SK-N-SH (cell line): ENCODE data around the gene RWDD3. TPM values are rescaled to one million over a fixed set of nuclear protein-coding genes. Genes with fewer than 3 reads are reported as not detected.

Source experiments
- CTCF ChIA-PET: fragments of 300-600, 350-600 bp; formaldehyde crosslinking; extraction: SDS; loops from one replicate; lab custom pipeline; 2021; lab: Yijun Ruan, JAX
- POLR2A ChIA-PET: fragments of 350-600 bp; sonication (Branson Sonifier 250); formaldehyde crosslinking; extraction: SDS; loops from one replicate; lab custom pipeline; 2020; ENCODE audit warnings: antibody characterized with exemption, inconsistent platforms; lab: Yijun Ruan, JAX
- DNase-seq: peaks from one replicate; pipeline ENCODE4 v3.0.0; 2012
- H2AFZ ChIP-seq: fragments of 200-600 bp; sonication (generic); 2 replicates; pipeline ENCODE4 v1.8.1; 2016; ENCODE audit warnings: antibody characterized with exemption, mild to moderate bottlenecking, low read depth
- H3F3A ChIP-seq: fragments of 200-600 bp; sonication (generic); replicated peaks from 2 replicates; pipeline ENCODE3; 2016; ENCODE audit warnings: antibody characterized with exemption, mild to moderate bottlenecking; ENCODE audit not compliant: insufficient read depth
- H3K27ac ChIP-seq, 2 experiments: fragments of 200-500 bp in 1 of 2; fragments of 200-600 bp in 1 of 2; sonication (Bioruptor generic) in 1 of 2; sonication (generic), shearing (Covaris generic) in 1 of 2; 2 replicates each; pipeline versions ENCODE4 v1.5.1 to v1.6.1; 2014 to 2016; ENCODE audit warnings: low read depth in 2 of 2, inconsistent platforms in 1 of 2, low read length in 1 of 2, mild to moderate bottlenecking in 1 of 2, mixed read lengths in 1 of 2
- H3K27me3 ChIP-seq: fragments of 200-600 bp; sonication (generic), shearing (Covaris generic); 2 replicates; pipeline ENCODE4 v1.6.1; 2016; ENCODE audit warnings: mixed run types; ENCODE audit not compliant: insufficient read depth
- H3K36me3 ChIP-seq, 2 experiments: fragments of 200-500 bp in 1 of 2; fragments of 200-600 bp in 1 of 2; sonication (Bioruptor generic) in 1 of 2; sonication (generic) in 1 of 2; replicated peaks in 1 of 2; 2 replicates each; pipeline versions ENCODE3 to v1.5.1; 2014 to 2016; ENCODE audit warnings: low read length in 1 of 2, mild to moderate bottlenecking in 1 of 2; ENCODE audit not compliant: insufficient read depth in 2 of 2, control insufficient read depth in 1 of 2
- H3K4me1 ChIP-seq, 2 experiments: fragments of 200-500 bp in 1 of 2; fragments of 200-600 bp in 1 of 2; sonication (Bioruptor generic) in 1 of 2; sonication (generic), shearing (Covaris generic) in 1 of 2; 2 replicates each; pipeline versions ENCODE4 v1.5.1 to v1.6.1; 2014 to 2016; ENCODE audit warnings: low read depth in 1 of 2, low read length in 1 of 2, mixed run types in 1 of 2; ENCODE audit not compliant: insufficient read depth in 2 of 2, control insufficient read depth in 1 of 2
- H3K4me2 ChIP-seq: fragments of 200-600 bp; sonication (generic), shearing (Covaris generic); 2 replicates; pipeline ENCODE4 v1.6.1; 2017; ENCODE audit warnings: mixed run types
- H3K4me3 ChIP-seq, 2 experiments: fragments of 200-500 bp in 1 of 2; fragments of 200-600 bp in 1 of 2; sonication (Bioruptor generic) in 1 of 2; sonication (generic), shearing (Covaris generic) in 1 of 2; 2 replicates each; pipeline versions ENCODE4 v1.5.1 to v1.8.1; 2014 to 2016; ENCODE audit warnings: low read depth in 2 of 2, inconsistent platforms in 1 of 2, low read length in 1 of 2, mild to moderate bottlenecking in 1 of 2, mixed read lengths in 1 of 2, moderate library complexity in 1 of 2
- H3K79me2 ChIP-seq: fragments of 200-600 bp; sonication (generic); 2 replicates; pipeline ENCODE4 v1.8.1; 2017; ENCODE audit warnings: mild to moderate bottlenecking; ENCODE audit not compliant: insufficient read depth
- H3K9ac ChIP-seq: fragments of 200-600 bp; sonication (generic); 2 replicates; pipeline ENCODE4 v1.6.1; 2017; ENCODE audit warnings: mixed run types
- H3K9me2 ChIP-seq: fragments of 200-600 bp; sonication (generic); 2 replicates; pipeline ENCODE4 v1.6.1; 2017; ENCODE audit warnings: mixed run types
- H3K9me3 ChIP-seq: fragments of 200-600 bp; sonication (generic); 2 replicates; pipeline ENCODE4 v1.6.1; 2017; ENCODE audit warnings: mixed run types, mild to moderate bottlenecking, moderate library complexity
- H4K20me1 ChIP-seq: fragments of 200-600 bp; sonication (generic); 2 replicates; pipeline ENCODE4 v1.6.1; 2017; ENCODE audit warnings: mild to moderate bottlenecking, mixed run types; ENCODE audit not compliant: insufficient read depth
- CHD2 ChIP-seq: fragments of 150-350 bp; IDR thresholded peaks from 2 replicates; pipeline ENCODE4 v1.6.1; 2018; ENCODE audit warnings: low read length; ENCODE audit not compliant: partially characterized antibody
- EP300 ChIP-seq, 2 experiments: IDR thresholded peaks; 2 replicates each; pipeline versions ENCODE4 v1.4.0 to v1.6.1; 2012; ENCODE audit warnings: borderline replicate concordance in 1 of 2, low read depth in 1 of 2, low read length in 1 of 2
- FOSL2 ChIP-seq: IDR thresholded peaks from 2 replicates; pipeline ENCODE4 v1.4.0; 2012; ENCODE audit warnings: low read depth, mild to moderate bottlenecking, moderate library complexity, borderline replicate concordance
- FOXJ3 ChIP-seq: sonication (generic); formaldehyde crosslinking; IDR thresholded peaks from 2 replicates; pipeline ENCODE4 v1.5.1; 2020; ENCODE audit warnings: mild to moderate bottlenecking, missing genetic modification reagents
- FOXM1 ChIP-seq: IDR thresholded peaks from 2 replicates; pipeline ENCODE4 v1.4.0; 2012; ENCODE audit warnings: low read depth, mild to moderate bottlenecking
- JUND ChIP-seq: IDR thresholded peaks from 2 replicates; pipeline ENCODE4 v1.4.0; 2012
- RCOR1 ChIP-seq: fragments of 150-350 bp; IDR thresholded peaks from 2 replicates; pipeline ENCODE4 v1.6.1; 2017; ENCODE audit warnings: antibody characterized with exemption, low read length
- RFX5 ChIP-seq: IDR thresholded peaks from 2 replicates; pipeline ENCODE4 v1.6.1; 2012; ENCODE audit warnings: mild to moderate bottlenecking, improper control_type of control experiment, low read length
- SIN3A ChIP-seq: IDR thresholded peaks from 2 replicates; pipeline ENCODE4 v1.6.1; 2012; ENCODE audit warnings: low read depth, mild to moderate bottlenecking, low read length, moderate library complexity, borderline replicate concordance
- SMC3 ChIP-seq: IDR thresholded peaks from 2 replicates; pipeline ENCODE4 v1.6.1; 2012; ENCODE audit warnings: low read depth, low read length, improper control_type of control experiment
- TAF1 ChIP-seq: IDR thresholded peaks from 2 replicates; pipeline ENCODE4 v1.6.1; 2012; ENCODE audit warnings: low read depth, mild to moderate bottlenecking, low read length, moderate library complexity, borderline replicate concordance
- TEAD4 ChIP-seq: IDR thresholded peaks from 2 replicates; pipeline ENCODE4 v1.4.0; 2012; ENCODE audit warnings: mild to moderate bottlenecking, borderline replicate concordance; ENCODE audit not compliant: insufficient read depth
- YY1 ChIP-seq: IDR thresholded peaks from 2 replicates; pipeline ENCODE4 v1.4.0; 2012; ENCODE audit warnings: low read depth, mild to moderate bottlenecking
- polyA plus RNA-seq, 3 experiments: library from polyadenylated mRNA; depleted of rRNA; stranded (reverse); fragments of >200 nt; gene quantifications; 2 replicates each; pipeline ENCODE4 v1.2.3, GENCODE V29; 2012
- TF ChIP-seq, protein P1 (sequence below): fragments of 150-350 bp; IDR thresholded peaks from 2 replicates; pipeline ENCODE4 v1.6.1; 2016; ENCODE audit warnings: mild to moderate bottlenecking, low read depth, low read length
- TF ChIP-seq, protein P2 (sequence below): IDR thresholded peaks from 2 replicates; pipeline ENCODE4 v1.4.0; 2012; ENCODE audit warnings: low read depth, borderline replicate concordance
- TF ChIP-seq, protein P3 (sequence below): fragments of 150-350 bp; IDR thresholded peaks from 2 replicates; pipeline ENCODE4 v1.6.1; 2017; ENCODE audit warnings: antibody characterized with exemption, low read length, low read depth, borderline replicate concordance
- TF ChIP-seq, protein P4 (sequence below): IDR thresholded peaks from 2 replicates; pipeline ENCODE4 v1.6.1; 2012; ENCODE audit warnings: mild to moderate bottlenecking, low read depth, low read length, moderate library complexity
- TF ChIP-seq, protein P5 (sequence below): IDR thresholded peaks from 2 replicates; pipeline ENCODE4 v1.4.0; 2012; ENCODE audit warnings: low read depth, borderline replicate concordance

The RWDD3 gene
- polyA plus RNA-seq, 1 of the 3 experiments (the other 2 are of a cell fraction): 11.9 TPM

DNA sequence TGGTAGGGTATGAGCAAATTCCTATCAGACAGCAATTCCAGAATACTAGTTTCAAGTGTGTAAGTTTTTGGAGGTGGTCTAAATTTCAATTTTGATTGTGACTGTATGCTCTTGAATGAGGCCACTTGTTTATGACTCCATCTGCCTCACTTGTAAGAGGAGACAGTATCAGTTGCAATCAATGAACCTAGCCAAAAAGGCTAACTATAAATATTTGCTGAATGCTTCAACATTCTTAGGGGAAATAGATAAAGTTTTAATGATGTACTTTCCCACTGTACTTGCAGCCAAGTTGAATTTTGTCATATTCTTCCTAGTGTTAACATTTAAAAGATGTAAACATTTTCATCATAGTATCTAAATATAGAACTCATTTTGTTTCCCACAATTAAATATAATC is 32.1 kb upstream of the RWDD3 start:
- Histone ChIP-seq H2AFZ (no peak overlapping the region), H4K20me1 (no peaks in the 10 kb centered on the region), H3K36me3 (no peaks in the 10 kb centered on the region), H3K27me3 (no peaks in the 10 kb centered on the region), H3K4me2 (no peak overlapping the region), H3K27ac (no peak overlapping the region), H3K79me2 (no peaks in the 10 kb centered on the region), H3F3A (no peaks in the 10 kb centered on the region), H3K9ac (no peak overlapping the region), H3K4me1 (peaks cover 0 to 2% of the 10 kb centered on the region in 2 experiments; a peak in 2 of 4 replicates), H3K9me3 (no peaks in the 10 kb centered on the region), H3K4me3 (no peak overlapping the region), H3K9me2 (no peaks in the 10 kb centered on the region)
- TF ChIP-seq SIN3A (no peak), FOXM1 (no peak), FOSL2 (no peak), TEAD4 (no peak), TAF1 (no peak), CHD2 (no peak), RCOR1 (no peak), FOXJ3 (CRISPR knock-in tag) (no peak), RFX5 (no peak), YY1 (no peak), SMC3 (no peak), EP300 (IDR thresholded peaks at IDR 0.05; ENCODE audit: borderline replicate concordance in 1 of 2, low read depth in 1 of 2, low read length in 1 of 2) (no peak), JUND (no peak)
- TF ChIP-seq, protein P1, sequence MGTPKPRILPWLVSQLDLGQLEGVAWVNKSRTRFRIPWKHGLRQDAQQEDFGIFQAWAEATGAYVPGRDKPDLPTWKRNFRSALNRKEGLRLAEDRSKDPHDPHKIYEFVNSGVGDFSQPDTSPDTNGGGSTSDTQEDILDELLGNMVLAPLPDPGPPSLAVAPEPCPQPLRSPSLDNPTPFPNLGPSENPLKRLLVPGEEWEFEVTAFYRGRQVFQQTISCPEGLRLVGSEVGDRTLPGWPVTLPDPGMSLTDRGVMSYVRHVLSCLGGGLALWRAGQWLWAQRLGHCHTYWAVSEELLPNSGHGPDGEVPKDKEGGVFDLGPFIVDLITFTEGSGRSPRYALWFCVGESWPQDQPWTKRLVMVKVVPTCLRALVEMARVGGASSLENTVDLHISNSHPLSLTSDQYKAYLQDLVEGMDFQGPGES: no peak
- TF ChIP-seq, protein P2, sequence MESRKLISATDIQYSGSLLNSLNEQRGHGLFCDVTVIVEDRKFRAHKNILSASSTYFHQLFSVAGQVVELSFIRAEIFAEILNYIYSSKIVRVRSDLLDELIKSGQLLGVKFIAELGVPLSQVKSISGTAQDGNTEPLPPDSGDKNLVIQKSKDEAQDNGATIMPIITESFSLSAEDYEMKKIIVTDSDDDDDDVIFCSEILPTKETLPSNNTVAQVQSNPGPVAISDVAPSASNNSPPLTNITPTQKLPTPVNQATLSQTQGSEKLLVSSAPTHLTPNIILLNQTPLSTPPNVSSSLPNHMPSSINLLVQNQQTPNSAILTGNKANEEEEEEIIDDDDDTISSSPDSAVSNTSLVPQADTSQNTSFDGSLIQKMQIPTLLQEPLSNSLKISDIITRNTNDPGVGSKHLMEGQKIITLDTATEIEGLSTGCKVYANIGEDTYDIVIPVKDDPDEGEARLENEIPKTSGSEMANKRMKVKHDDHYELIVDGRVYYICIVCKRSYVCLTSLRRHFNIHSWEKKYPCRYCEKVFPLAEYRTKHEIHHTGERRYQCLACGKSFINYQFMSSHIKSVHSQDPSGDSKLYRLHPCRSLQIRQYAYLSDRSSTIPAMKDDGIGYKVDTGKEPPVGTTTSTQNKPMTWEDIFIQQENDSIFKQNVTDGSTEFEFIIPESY: no peak
- TF ChIP-seq, protein P3, sequence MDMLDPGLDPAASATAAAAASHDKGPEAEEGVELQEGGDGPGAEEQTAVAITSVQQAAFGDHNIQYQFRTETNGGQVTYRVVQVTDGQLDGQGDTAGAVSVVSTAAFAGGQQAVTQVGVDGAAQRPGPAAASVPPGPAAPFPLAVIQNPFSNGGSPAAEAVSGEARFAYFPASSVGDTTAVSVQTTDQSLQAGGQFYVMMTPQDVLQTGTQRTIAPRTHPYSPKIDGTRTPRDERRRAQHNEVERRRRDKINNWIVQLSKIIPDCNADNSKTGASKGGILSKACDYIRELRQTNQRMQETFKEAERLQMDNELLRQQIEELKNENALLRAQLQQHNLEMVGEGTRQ: no peak
- TF ChIP-seq, protein P4, sequence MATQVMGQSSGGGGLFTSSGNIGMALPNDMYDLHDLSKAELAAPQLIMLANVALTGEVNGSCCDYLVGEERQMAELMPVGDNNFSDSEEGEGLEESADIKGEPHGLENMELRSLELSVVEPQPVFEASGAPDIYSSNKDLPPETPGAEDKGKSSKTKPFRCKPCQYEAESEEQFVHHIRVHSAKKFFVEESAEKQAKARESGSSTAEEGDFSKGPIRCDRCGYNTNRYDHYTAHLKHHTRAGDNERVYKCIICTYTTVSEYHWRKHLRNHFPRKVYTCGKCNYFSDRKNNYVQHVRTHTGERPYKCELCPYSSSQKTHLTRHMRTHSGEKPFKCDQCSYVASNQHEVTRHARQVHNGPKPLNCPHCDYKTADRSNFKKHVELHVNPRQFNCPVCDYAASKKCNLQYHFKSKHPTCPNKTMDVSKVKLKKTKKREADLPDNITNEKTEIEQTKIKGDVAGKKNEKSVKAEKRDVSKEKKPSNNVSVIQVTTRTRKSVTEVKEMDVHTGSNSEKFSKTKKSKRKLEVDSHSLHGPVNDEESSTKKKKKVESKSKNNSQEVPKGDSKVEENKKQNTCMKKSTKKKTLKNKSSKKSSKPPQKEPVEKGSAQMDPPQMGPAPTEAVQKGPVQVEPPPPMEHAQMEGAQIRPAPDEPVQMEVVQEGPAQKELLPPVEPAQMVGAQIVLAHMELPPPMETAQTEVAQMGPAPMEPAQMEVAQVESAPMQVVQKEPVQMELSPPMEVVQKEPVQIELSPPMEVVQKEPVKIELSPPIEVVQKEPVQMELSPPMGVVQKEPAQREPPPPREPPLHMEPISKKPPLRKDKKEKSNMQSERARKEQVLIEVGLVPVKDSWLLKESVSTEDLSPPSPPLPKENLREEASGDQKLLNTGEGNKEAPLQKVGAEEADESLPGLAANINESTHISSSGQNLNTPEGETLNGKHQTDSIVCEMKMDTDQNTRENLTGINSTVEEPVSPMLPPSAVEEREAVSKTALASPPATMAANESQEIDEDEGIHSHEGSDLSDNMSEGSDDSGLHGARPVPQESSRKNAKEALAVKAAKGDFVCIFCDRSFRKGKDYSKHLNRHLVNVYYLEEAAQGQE: no peak
- TF ChIP-seq, protein P5, sequence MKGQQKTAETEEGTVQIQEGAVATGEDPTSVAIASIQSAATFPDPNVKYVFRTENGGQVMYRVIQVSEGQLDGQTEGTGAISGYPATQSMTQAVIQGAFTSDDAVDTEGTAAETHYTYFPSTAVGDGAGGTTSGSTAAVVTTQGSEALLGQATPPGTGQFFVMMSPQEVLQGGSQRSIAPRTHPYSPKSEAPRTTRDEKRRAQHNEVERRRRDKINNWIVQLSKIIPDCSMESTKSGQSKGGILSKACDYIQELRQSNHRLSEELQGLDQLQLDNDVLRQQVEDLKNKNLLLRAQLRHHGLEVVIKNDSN: no peak
- ChIA-PET CTCF (no interaction called here), POLR2A (interaction anchor here (0.6 kb wide), 1 partner anchor 17 kb away, joined by 3 read pairs; no protein-coding TSS in a partner anchor)
- no peak for DNase-seq
